ENCODE data around the gene MITF.

DNA sequence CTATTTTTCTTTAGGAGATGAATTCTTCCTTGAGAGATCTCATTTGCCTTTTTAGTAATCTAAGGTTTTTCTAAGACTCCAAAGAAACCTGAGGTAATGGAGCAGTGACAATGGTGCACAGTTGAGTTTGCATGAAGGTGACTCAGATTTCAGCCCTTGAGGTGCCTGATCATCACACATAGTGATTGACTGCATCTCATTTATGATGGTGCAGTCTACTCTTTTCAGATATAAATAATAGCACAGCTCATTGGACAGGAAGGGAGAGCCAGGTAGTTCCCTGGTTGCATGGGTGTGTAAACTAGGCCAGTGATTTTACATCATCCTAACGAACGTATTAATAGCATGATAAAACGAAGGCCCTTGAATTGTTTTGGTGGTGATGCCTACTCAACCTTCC lies 174.2 kb downstream of the MITF start:
- TF ChIP-seq EZH2 (IDR thresholded peaks at IDR 0.05; ENCODE audit: insufficient read depth, low read length) = no peak
- TF ChIP-seq, protein P1, sequence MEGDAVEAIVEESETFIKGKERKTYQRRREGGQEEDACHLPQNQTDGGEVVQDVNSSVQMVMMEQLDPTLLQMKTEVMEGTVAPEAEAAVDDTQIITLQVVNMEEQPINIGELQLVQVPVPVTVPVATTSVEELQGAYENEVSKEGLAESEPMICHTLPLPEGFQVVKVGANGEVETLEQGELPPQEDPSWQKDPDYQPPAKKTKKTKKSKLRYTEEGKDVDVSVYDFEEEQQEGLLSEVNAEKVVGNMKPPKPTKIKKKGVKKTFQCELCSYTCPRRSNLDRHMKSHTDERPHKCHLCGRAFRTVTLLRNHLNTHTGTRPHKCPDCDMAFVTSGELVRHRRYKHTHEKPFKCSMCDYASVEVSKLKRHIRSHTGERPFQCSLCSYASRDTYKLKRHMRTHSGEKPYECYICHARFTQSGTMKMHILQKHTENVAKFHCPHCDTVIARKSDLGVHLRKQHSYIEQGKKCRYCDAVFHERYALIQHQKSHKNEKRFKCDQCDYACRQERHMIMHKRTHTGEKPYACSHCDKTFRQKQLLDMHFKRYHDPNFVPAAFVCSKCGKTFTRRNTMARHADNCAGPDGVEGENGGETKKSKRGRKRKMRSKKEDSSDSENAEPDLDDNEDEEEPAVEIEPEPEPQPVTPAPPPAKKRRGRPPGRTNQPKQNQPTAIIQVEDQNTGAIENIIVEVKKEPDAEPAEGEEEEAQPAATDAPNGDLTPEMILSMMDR (IDR thresholded peaks at IDR 0.05; ENCODE audit: insufficient read depth, low read depth, low read length) = no peak
